Activated naive CD8-positive, alpha-beta T cell treated with anti-CD3 and anti-CD28 coated beads for 36 hours (primary cell): ENCODE measurements around the gene CLDN9. TPM values are rescaled to one million over a fixed set of nuclear protein-coding genes. Genes with fewer than 3 reads are reported as not detected.
A peak's percentile ranks its signal among the peaks of the same experiment; 100 is the strongest.

ENCODE experiments used
- DNase-seq: peaks from one replicate; pipeline ENCODE4 v3.0.0; 2021
- H3K27ac Mint-ChIP-seq: one replicate; pipeline ENCODE4 v1.8.0; 2022; ENCODE audit warnings: mild to moderate bottlenecking, moderate library complexity, mixed read lengths
- H3K27me3 Mint-ChIP-seq: one replicate; pipeline ENCODE4 v1.8.0; 2022; ENCODE audit warnings: mild to moderate bottlenecking, mixed read lengths
- H3K36me3 Mint-ChIP-seq: one replicate; pipeline ENCODE4 v1.8.0; 2021; ENCODE audit warnings: mild to moderate bottlenecking, mixed read lengths
- H3K4me1 Mint-ChIP-seq: one replicate; pipeline ENCODE4 v1.8.0; 2021; ENCODE audit warnings: mixed read lengths
- H3K4me3 Mint-ChIP-seq: one replicate; pipeline ENCODE4 v1.8.0; 2022; ENCODE audit warnings: mild to moderate bottlenecking, moderate library complexity, mixed read lengths
- H3K9me3 Mint-ChIP-seq: one replicate; pipeline ENCODE4 v1.8.0; 2022; ENCODE audit warnings: mixed read lengths
- total RNA-seq, 2 experiments: library from RNA; stranded (reverse); gene quantifications; one replicate each; pipeline ENCODE4 v1.2.3, GENCODE V29; 2021

The CLDN9 gene
- total RNA-seq, 2 experiments from 2014 or later, result not detected

GRCh38 chr16:2971134-2971984 is 41.4 kb upstream of the CLDN9 start:
- Mint-ChIP-seq H3K4me1 (peaks cover 17% of the 10 kb centered on the region), H3K9me3 (no peaks in the 10 kb centered on the region), H3K27ac (no peak overlapping the region), H3K36me3 (peaks cover 25% of the 10 kb centered on the region), H3K4me3 (peak overlapping the region; percentile 76), H3K27me3 (peaks cover 19% of the 10 kb centered on the region)
- DNase-seq, result no peak

GRCh38 chr16:2971985-2972784 is 40.5 kb upstream of the CLDN9 start:
- Mint-ChIP-seq H3K4me3 (peak overlapping the region; percentile 16), H3K27ac (peak overlapping the region; percentile 36), H3K36me3 (peaks cover 30% of the 10 kb centered on the region), H3K4me1 (peaks cover 17% of the 10 kb centered on the region), H3K27me3 (peaks cover 17% of the 10 kb centered on the region), H3K9me3 (no peaks in the 10 kb centered on the region)
- no peak for DNase-seq

GRCh38 chr16:2973093-2973492 is 39.6 kb upstream of the CLDN9 start:
- no peak overlapping the region for H3K4me3 Mint-ChIP-seq
- DNase-seq, result no peak
- H3K36me3 Mint-ChIP-seq, result peaks cover 36% of the 10 kb centered on the region
- H3K4me1 Mint-ChIP-seq, result peaks cover 17% of the 10 kb centered on the region
- H3K9me3 Mint-ChIP-seq, result no peaks in the 10 kb centered on the region
- H3K27me3 Mint-ChIP-seq, result peaks cover 13% of the 10 kb centered on the region
- H3K27ac Mint-ChIP-seq, result no peak overlapping the region

- Mint-ChIP-seq H3K36me3 (peaks cover 38% of the 10 kb centered on the region), H3K9me3 (no peaks in the 10 kb centered on the region), H3K27ac (no peak overlapping the region), H3K4me1 (peaks cover 10% of the 10 kb centered on the region), H3K4me3 (no peak overlapping the region), H3K27me3 (peaks cover 7% of the 10 kb centered on the region)
- no peak for DNase-seq
Measured at GRCh38 chr16:2973605-2974318, 39.0 kb upstream of the CLDN9 start.

- no peak overlapping the region for H3K27ac Mint-ChIP-seq
- H3K4me3 Mint-ChIP-seq, result no peak overlapping the region
- H3K27me3 Mint-ChIP-seq, result peaks cover 7% of the 10 kb centered on the region
- H3K36me3 Mint-ChIP-seq, result peaks cover 41% of the 10 kb centered on the region
- H3K9me3 Mint-ChIP-seq, result no peaks in the 10 kb centered on the region
- DNase-seq, result no peak
- H3K4me1 Mint-ChIP-seq, result peaks cover 10% of the 10 kb centered on the region
Measured at GRCh38 chr16:2974319-2975056, 38.2 kb upstream of the CLDN9 start.

- DNase-seq, result no peak
- no peaks in the 10 kb centered on the region for H3K9me3 Mint-ChIP-seq
- no peak overlapping the region for H3K27ac Mint-ChIP-seq
- H3K27me3 Mint-ChIP-seq, result peaks cover 7% of the 10 kb centered on the region
- H3K4me3 Mint-ChIP-seq, result no peak overlapping the region
- peaks cover 44% of the 10 kb centered on the region for H3K36me3 Mint-ChIP-seq
- peaks cover 10% of the 10 kb centered on the region for H3K4me1 Mint-ChIP-seq
Measured at GRCh38 chr16:2975161-2975795, 37.4 kb upstream of the CLDN9 start.

- H3K27me3 Mint-ChIP-seq, result no peaks in the 10 kb centered on the region
- H3K9me3 Mint-ChIP-seq, result no peaks in the 10 kb centered on the region
- H3K4me3 Mint-ChIP-seq, result no peak overlapping the region
- DNase-seq, result no peak
- no peak overlapping the region for H3K27ac Mint-ChIP-seq
- H3K36me3 Mint-ChIP-seq, result peaks cover 36% of the 10 kb centered on the region
- H3K4me1 Mint-ChIP-seq, result peaks cover 3% of the 10 kb centered on the region
Measured at GRCh38 chr16:2976201-2976600, 36.5 kb upstream of the CLDN9 start.

- no peak overlapping the region for H3K27ac Mint-ChIP-seq
- H3K4me1 Mint-ChIP-seq, result peaks cover 3% of the 10 kb centered on the region
- no peaks in the 10 kb centered on the region for H3K9me3 Mint-ChIP-seq
- DNase-seq, result no peak
- H3K4me3 Mint-ChIP-seq, result no peak overlapping the region
- peaks cover 36% of the 10 kb centered on the region for H3K36me3 Mint-ChIP-seq
- H3K27me3 Mint-ChIP-seq, result no peaks in the 10 kb centered on the region
Measured at GRCh38 chr16:2976673-2977072, 36.0 kb upstream of the CLDN9 start.

GRCh38 chr16:2977440-2977839 is 35.3 kb upstream of the CLDN9 start:
- H3K9me3 Mint-ChIP-seq, result no peaks in the 10 kb centered on the region
- H3K4me1 Mint-ChIP-seq, result peaks cover 2% of the 10 kb centered on the region
- H3K27ac Mint-ChIP-seq, result no peak overlapping the region

GRCh38 chr16:2979669-2980226 is 33.0 kb upstream of the CLDN9 start:
- Mint-ChIP-seq H3K36me3 (peaks cover 26% of the 10 kb centered on the region), H3K4me3 (peak overlapping the region; percentile 89), H3K9me3 (no peaks in the 10 kb centered on the region), H3K27ac (peak overlapping the region; percentile 90), H3K27me3 (peaks cover 4% of the 10 kb centered on the region), H3K4me1 (peaks cover 5% of the 10 kb centered on the region)
- DNase-seq, result peak; percentile 49

More at GRCh38 chr16:2977440-2977839, 35.3 kb upstream of the CLDN9 start:
- H3K36me3 Mint-ChIP-seq, result peaks cover 31% of the 10 kb centered on the region
- no peak overlapping the region for H3K4me3 Mint-ChIP-seq
- H3K27me3 Mint-ChIP-seq, result peaks cover 3% of the 10 kb centered on the region
- DNase-seq, result no peak

GRCh38 chr16:2980227-2981176 is 32.2 kb upstream of the CLDN9 start, which contains the start of gene PKMYT1:
Gene PKMYT1 (minus strand): TSS chr16:2980446. CDS start chr16:2979657, 789 bp downstream.
- Mint-ChIP-seq H3K27me3 (peaks cover 4% of the 10 kb centered on the region), H3K9me3 (no peaks in the 10 kb centered on the region), H3K36me3 (peaks cover 26% of the 10 kb centered on the region), H3K27ac (peak within 1 kb of the TSS; percentile 90), H3K4me1 (peaks cover 5% of the 10 kb centered on the region), H3K4me3 (peak within 1 kb of the TSS; percentile 89)
- DNase-seq, result peak; percentile 99

GRCh38 chr16:2981177-2981898 is 31.4 kb upstream of the CLDN9 start:
- H3K4me3 Mint-ChIP-seq, result peak overlapping the region; percentile 89
- peak overlapping the region; percentile 86 for H3K27ac Mint-ChIP-seq
- no peaks in the 10 kb centered on the region for H3K9me3 Mint-ChIP-seq

More at GRCh38 chr16:2981177-2981898, 31.4 kb upstream of the CLDN9 start:
- Mint-ChIP-seq H3K36me3 (peaks cover 21% of the 10 kb centered on the region), H3K27me3 (peaks cover 4% of the 10 kb centered on the region), H3K4me1 (peaks cover 5% of the 10 kb centered on the region)
- no peak for DNase-seq
